ENCODE results near the gene LIMS2.

The LIMS2 gene

GRCh38 chr2:127596311-127597045, 78.9 kb downstream of the LIMS2 start:
- DNase-seq: peak; percentile 12

GRCh38 chr2:127594116-127594591, 81.2 kb downstream of the LIMS2 start:
- peak; percentile 16 for DNase-seq

- peak; percentile 43 for DNase-seq
Observed at GRCh38 chr2:127593228-127594115, 81.9 kb downstream of the LIMS2 start.

- DNase-seq: peak; percentile 24
Observed at GRCh38 chr2:127592761-127593227, 82.5 kb downstream of the LIMS2 start.

GRCh38 chr2:127591221-127591923, 84.0 kb downstream of the LIMS2 start:
- peak; percentile 51 for DNase-seq

- DNase-seq: peak; percentile 25
Observed at GRCh38 chr2:127590386-127591190, 84.7 kb downstream of the LIMS2 start.

GRCh38 chr2:127589841-127590240, 85.5 kb downstream of the LIMS2 start:
- peak; percentile 22 for DNase-seq

- peak; percentile 16 for DNase-seq
Observed at GRCh38 chr2:127589358-127589757, 86.0 kb downstream of the LIMS2 start.
